Left ventricle myocardium inferior (tissue), 1 donor: ENCODE measurements around the gene MRPS14. TPM values are rescaled to one million over a fixed set of nuclear protein-coding genes. Genes with fewer than 3 reads are reported as not detected.
A peak's percentile ranks its signal among the peaks of the same experiment; 100 is the strongest.

Experiments
- DNase-seq: peaks from one replicate; pipeline ENCODE4 v3.0.0-alpha.2; 2020
- H3K27ac ChIP-seq: fragments of 200-600 bp; replicated peaks from 2 replicates; pipeline ENCODE4 v1.8.0; 2021
- H3K27me3 ChIP-seq: fragments of 200-600 bp; 2 replicates; pipeline ENCODE4 v1.8.0; 2021; ENCODE audit warnings: low read depth
- H3K36me3 ChIP-seq: fragments of 200-600 bp; 2 replicates; pipeline ENCODE4 v1.8.0; 2021
- H3K4me1 ChIP-seq: fragments of 200-600 bp; 2 replicates; pipeline ENCODE4 v1.8.0; 2021
- H3K4me3 ChIP-seq: fragments of 200-600 bp; 2 replicates; pipeline ENCODE4 v1.8.0; 2021; ENCODE audit warnings: mild to moderate bottlenecking, moderate library complexity
- H3K9me3 ChIP-seq: fragments of 200-600 bp; replicated peaks from 2 replicates; pipeline ENCODE4 v1.8.0; 2021
- intact Hi-C: fragments of 100-400 bp; cut with micrococcal nuclease; formaldehyde crosslinking; loops from one replicate; pipeline ENCODE4 v1.11.0; 2022
- total RNA-seq: library from RNA; stranded (reverse); fragmentation: NEBNext Ultra II Directional; extraction: Animal tissue kit (Norgen Biotek cat#: 25700); gene quantifications from one replicate; pipeline ENCODE4 v1.2.1, GENCODE V29; 2021
- TF ChIP-seq, protein P1 (sequence below): fragments of 200-600 bp; IDR thresholded peaks from 2 replicates; pipeline ENCODE4 v1.8.0; 2021; ENCODE audit warnings: antibody characterized with exemption, mild to moderate bottlenecking, borderline replicate concordance
- donor health status: DM: no; HTN: yes; CAD: no; lungs with severe emphysema.

Gene MRPS14
- total RNA-seq, 1 donor from 2014 or later = 25.4 TPM

DNA sequence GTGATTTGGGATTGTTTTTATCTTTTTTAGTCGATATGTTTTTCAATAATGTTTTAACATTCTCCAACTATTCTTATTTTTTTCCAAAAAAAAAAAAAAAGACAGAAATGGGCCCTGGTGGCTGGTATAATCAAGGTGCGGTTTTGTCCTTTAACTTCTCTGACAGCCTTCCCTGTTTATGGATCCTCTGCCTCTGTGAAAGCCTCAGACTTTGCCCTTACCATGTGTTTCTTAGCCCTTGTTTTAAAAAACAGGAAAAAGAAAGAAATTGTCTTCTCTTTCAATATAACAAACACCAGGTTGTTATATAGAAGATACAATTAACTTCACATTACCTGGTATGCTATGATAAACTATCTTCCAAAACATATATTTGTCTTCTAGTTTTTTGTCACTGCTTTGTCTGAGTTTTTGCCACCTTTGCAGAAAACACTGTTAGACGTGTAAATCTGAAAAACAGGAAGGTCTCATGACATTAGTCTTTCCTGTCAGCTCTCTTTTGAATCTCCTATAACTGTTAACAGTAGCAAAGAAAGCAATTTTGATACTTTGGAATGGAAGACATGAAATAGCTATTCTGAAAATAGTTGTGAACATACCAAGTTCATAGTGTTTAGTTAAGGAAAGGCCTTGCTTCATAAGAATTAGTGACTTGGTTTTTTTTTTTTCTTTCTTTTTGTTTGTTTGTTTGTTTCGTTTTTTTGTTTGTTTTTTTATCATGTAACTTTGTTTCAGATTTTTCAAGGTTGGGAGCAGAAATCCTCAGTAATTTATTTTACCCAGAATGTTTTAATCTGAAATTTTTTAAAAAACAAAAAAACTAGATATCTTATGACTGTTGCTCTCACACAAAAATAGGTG, 55.1 kb downstream of the MRPS14 start:
- H3K27ac ChIP-seq = peak overlapping the region; percentile 68
- peaks cover 54% of the 10 kb centered on the region for H3K4me1 ChIP-seq
- no peaks in the 10 kb centered on the region for H3K27me3 ChIP-seq
- TF ChIP-seq, protein P1, sequence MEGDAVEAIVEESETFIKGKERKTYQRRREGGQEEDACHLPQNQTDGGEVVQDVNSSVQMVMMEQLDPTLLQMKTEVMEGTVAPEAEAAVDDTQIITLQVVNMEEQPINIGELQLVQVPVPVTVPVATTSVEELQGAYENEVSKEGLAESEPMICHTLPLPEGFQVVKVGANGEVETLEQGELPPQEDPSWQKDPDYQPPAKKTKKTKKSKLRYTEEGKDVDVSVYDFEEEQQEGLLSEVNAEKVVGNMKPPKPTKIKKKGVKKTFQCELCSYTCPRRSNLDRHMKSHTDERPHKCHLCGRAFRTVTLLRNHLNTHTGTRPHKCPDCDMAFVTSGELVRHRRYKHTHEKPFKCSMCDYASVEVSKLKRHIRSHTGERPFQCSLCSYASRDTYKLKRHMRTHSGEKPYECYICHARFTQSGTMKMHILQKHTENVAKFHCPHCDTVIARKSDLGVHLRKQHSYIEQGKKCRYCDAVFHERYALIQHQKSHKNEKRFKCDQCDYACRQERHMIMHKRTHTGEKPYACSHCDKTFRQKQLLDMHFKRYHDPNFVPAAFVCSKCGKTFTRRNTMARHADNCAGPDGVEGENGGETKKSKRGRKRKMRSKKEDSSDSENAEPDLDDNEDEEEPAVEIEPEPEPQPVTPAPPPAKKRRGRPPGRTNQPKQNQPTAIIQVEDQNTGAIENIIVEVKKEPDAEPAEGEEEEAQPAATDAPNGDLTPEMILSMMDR = no peak
- no peak overlapping the region for H3K4me3 ChIP-seq
- no peaks in the 10 kb centered on the region for H3K9me3 ChIP-seq
- intact Hi-C loops = no loop called here
- no peak for DNase-seq
- peaks cover 8% of the 10 kb centered on the region for H3K36me3 ChIP-seq

DNA sequence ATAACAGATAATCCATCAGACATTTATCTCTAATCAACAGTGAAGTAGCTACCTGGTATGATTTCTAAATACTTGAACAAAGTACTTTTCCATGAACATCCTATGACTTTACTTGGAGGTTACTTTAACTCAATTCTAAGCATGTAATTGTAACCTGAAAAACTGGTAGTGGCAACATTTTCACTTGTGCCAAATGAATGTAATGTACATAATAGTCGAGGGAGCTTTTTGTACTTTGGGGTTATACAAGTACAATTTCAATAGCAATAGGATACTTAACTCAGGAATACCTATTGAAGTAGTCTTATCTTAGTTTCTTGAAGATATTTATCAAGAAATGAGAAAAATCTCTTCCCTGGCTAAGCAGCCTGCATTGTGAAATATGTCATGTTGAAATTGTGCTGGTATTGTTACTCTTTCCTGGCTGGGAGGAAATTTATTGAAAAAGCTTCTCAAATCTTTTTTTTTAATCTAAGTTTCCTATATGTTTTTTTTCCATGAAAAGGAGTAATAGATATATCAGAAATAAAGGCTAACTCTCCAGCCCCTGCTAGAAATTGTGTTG, 57.1 kb downstream of the MRPS14 start:
- no peaks in the 10 kb centered on the region for H3K9me3 ChIP-seq
- peaks cover 57% of the 10 kb centered on the region for H3K4me1 ChIP-seq
- no peak for DNase-seq
- intact Hi-C loops = no loop called here
- H3K27ac ChIP-seq = peak overlapping the region; percentile 68
- TF ChIP-seq, protein P1 = no peak
- peaks cover 8% of the 10 kb centered on the region for H3K36me3 ChIP-seq
- H3K4me3 ChIP-seq = peak overlapping the region; percentile 32
- no peaks in the 10 kb centered on the region for H3K27me3 ChIP-seq

DNA sequence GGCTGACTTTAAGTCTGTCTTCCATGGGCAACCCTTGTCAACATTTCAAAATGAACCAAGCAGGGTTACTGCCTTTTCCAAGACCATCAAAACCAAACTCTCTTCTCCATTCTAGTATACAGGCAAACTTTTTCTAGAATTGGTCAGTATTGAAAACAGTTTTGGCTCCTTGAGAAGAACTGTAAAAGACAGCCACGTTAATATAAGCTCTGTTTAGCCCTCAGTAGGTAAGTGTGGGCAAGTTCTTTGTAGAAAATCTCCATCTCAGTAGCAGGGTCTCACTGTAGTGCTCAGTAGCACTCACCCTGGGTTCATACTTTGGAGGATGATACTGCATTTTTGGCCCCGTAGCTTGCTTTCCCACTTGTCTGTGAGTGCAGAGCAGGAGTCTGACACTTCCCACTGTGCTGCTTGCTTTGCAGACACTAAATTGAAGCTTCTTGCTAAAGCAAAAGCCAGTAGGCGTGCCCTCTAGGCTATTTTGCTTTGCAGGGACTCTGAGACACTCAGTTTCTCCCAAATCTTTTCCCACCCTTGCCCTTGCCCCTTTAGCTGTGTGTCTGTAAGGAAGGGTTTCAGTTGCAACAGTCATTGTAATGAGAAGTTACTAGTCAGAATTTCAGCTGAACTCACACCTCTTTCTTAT, 57.7 kb downstream of the MRPS14 start:
- H3K27ac ChIP-seq = peak overlapping the region; percentile 68
- H3K9me3 ChIP-seq = no peaks in the 10 kb centered on the region
- TF ChIP-seq, protein P1 = no peak
- no peaks in the 10 kb centered on the region for H3K27me3 ChIP-seq
- peaks cover 8% of the 10 kb centered on the region for H3K36me3 ChIP-seq
- no peak for DNase-seq
- peak overlapping the region; percentile 32 for H3K4me3 ChIP-seq
- intact Hi-C loops = no loop called here
- H3K4me1 ChIP-seq = peaks cover 57% of the 10 kb centered on the region

DNA sequence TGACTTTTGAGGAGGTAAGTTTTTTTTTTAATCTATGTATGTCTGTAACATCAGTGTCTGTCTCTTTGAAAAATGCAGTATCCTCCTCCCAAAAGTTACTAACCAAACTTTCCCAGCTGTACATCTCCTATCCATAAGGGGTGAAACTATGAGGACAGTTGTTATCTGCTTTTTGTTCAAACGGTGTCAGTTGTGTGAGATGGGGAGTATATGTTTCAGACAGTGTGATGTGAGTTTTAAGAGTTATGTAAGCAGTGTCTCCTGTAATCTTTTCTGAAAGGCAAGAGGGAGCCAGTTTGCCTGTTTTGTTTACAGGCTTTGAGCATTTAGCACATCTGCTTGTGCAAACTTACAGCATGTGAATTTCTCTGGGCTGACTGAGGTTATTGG, 58.3 kb downstream of the MRPS14 start:
- intact Hi-C loops = no loop called here
- peaks cover 57% of the 10 kb centered on the region for H3K4me1 ChIP-seq
- no peaks in the 10 kb centered on the region for H3K9me3 ChIP-seq
- H3K27ac ChIP-seq = peak overlapping the region; percentile 68
- no peak for DNase-seq
- peaks cover 8% of the 10 kb centered on the region for H3K36me3 ChIP-seq
- H3K4me3 ChIP-seq = peak overlapping the region; percentile 32
- TF ChIP-seq, protein P1 = no peak
- no peaks in the 10 kb centered on the region for H3K27me3 ChIP-seq

DNA sequence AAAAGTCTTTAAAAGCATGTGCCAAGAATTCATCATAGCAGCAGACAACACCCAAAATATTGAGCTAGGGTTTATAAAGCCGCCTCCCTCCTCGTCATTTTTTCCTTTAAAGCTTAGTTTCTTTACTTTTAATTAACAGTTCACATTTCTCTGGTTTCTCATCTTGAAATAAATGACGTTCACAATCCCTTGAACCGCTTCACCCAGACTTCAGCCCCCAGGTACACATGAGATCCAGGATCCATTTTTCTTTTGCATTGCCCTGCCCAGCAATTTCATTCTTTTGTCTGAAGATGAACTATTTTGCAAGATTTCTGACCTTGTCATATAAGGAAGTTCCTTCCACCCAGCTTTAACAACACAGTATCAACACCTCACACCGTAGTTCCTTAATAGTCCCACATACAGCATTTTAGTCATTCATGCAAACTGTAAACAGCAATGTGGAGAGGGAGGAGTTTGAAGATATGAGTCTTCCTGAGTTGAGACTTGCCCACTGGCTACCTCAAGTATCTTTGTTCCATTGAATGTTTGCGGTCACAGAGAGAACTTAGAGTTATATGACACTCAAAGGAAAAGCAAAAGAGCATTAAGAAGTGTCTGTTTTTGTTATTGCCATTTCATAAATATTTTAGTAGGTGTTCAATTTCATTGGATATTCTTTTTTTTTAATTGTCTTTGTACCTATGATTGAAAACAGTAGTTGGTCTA, 58.8 kb downstream of the MRPS14 start:
- Histone ChIP-seq H3K27ac (peak overlapping the region; percentile 68), H3K27me3 (no peaks in the 10 kb centered on the region), H3K9me3 (no peaks in the 10 kb centered on the region), H3K4me3 (peak overlapping the region; percentile 32), H3K36me3 (peaks cover 4% of the 10 kb centered on the region), H3K4me1 (peaks cover 57% of the 10 kb centered on the region)
- intact Hi-C loops = no loop called here
- DNase-seq = no peak
- TF ChIP-seq, protein P1 = no peak
